ENCODE measurements around the gene XRCC3. TPM values are rescaled to one million over a fixed set of nuclear protein-coding genes. Genes with fewer than 3 reads are reported as not detected.

Gene XRCC3
- polyA plus RNA-seq, 3 donors: 0.66 to 8.1 (median 2.0) TPM

DNA sequence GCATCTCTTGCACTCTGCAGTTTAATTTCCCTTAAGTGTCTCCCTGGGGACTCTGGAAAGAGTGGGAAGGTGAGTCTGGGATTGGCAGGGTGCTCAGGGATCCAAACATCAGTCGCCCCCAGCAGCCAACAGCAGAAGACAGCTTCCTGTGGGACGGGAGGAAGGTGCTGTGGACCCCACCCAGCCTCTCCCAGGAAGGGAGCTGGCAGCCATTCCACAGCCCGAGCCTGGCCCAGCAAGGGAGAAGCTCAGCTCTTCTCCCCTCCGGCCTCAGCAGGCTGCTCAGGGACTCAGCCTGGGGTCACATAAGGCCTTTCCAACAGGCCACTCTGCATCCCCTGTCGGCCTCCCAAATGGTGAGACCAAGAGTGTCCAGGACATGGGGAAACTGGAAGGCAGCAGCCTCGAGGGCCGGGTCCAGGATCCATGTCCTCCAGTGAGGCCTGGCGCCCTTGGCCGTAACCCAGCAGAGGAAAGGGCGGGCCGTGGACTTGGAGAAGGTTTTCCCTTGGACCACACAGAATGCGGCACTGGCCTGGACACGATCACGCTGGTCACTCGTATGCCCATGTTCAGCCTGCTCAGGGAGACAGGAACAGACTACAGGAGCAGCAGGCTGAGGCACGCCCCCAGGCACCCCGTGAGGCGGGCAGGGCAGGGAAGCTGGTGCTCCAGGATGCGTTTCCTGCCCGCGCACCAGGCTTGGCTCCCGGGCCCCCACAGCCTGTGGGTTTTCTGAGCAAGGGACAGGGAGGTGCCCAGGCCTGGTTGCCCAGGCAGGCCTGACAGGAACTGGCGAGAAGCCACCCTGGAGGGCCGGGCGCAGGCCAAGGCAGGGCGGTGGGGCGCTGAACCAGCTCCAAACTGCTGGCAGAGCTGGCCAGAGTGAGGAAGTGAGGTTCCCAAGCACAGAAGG lies 3.5 kb downstream of the XRCC3 start:
- 90% methylated on average over 26 of the region's 27 CpGs for WGBS (ENCODE audit: insufficient coverage)
- TF ChIP-seq, protein P1, sequence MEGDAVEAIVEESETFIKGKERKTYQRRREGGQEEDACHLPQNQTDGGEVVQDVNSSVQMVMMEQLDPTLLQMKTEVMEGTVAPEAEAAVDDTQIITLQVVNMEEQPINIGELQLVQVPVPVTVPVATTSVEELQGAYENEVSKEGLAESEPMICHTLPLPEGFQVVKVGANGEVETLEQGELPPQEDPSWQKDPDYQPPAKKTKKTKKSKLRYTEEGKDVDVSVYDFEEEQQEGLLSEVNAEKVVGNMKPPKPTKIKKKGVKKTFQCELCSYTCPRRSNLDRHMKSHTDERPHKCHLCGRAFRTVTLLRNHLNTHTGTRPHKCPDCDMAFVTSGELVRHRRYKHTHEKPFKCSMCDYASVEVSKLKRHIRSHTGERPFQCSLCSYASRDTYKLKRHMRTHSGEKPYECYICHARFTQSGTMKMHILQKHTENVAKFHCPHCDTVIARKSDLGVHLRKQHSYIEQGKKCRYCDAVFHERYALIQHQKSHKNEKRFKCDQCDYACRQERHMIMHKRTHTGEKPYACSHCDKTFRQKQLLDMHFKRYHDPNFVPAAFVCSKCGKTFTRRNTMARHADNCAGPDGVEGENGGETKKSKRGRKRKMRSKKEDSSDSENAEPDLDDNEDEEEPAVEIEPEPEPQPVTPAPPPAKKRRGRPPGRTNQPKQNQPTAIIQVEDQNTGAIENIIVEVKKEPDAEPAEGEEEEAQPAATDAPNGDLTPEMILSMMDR (IDR thresholded peaks at IDR 0.05): no peak
- H3K27me3 ChIP-seq (ENCODE audit: control insufficient read depth in 2 of 2, insufficient read depth in 2 of 2, low read length in 2 of 2): no peaks in the 10 kb centered on the region
- H3K36me3 Mint-ChIP-seq: peaks cover 13 to 16% of the 10 kb centered on the region in 2 donors
- peaks cover 12 to 24% of the 10 kb centered on the region in 2 donors for H3K36me3 ChIP-seq (replicated peaks in 1 of 2; ENCODE audit: control insufficient read depth in 1 of 2, insufficient read depth in 2 of 2, low read length in 2 of 2)
- H3K9me3 Mint-ChIP-seq: no peaks in the 10 kb centered on the region
- no peaks in the 10 kb centered on the region for H3K9me3 ChIP-seq (replicated peaks in 1 of 2; ENCODE audit: control insufficient read depth in 1 of 2, insufficient read depth in 1 of 2, low read length in 2 of 2)
- H3K4me1 ChIP-seq (ENCODE audit: control insufficient read depth in 1 of 2, insufficient read depth in 2 of 2, low read length in 2 of 2): peaks cover 14 to 23% of the 10 kb centered on the region in 2 donors
- H3K4me1 Mint-ChIP-seq: peaks cover 19% of the 10 kb centered on the region
- peaks cover 0 to 2% (median 0%) of the 10 kb centered on the region in 3 donors for H3K27me3 Mint-ChIP-seq (ENCODE audit: low read depth in 3 of 3)
- H3K27ac ChIP-seq (ENCODE audit: low read depth in 1 of 2, low read length in 2 of 2): no peak overlapping the region
- H3K9ac ChIP-seq (ENCODE audit: insufficient read depth, low read length, poor library complexity, severe bottlenecking): no peak overlapping the region
- no peak overlapping the region for H3K4me2 ChIP-seq (replicated peaks; ENCODE audit: extremely low read depth, low read length, poor library complexity, severe bottlenecking)
- no peak for DNase-seq
- no peak overlapping the region for H3K4me3 ChIP-seq (replicated peaks in 1 of 3; ENCODE audit: low read depth in 2 of 3, low read length in 3 of 3)
- peaks cover 10% of the 10 kb centered on the region for H4K20me1 ChIP-seq (ENCODE audit: insufficient read depth, low read length)
- H2AFZ ChIP-seq (ENCODE audit: insufficient read depth, low read depth, low read length, poor library complexity, severe bottlenecking): no peak overlapping the region
- intact Hi-C loops (cut with micrococcal nuclease): no loop called here
- peak overlapping the region in 1 of 7 donors; percentile 38 for H3K27ac Mint-ChIP-seq
- H3K4me3 Mint-ChIP-seq: no peak overlapping the region
- peaks cover 23% of the 10 kb centered on the region for H3K79me2 ChIP-seq (ENCODE audit: insufficient read depth, low read length)

DNA sequence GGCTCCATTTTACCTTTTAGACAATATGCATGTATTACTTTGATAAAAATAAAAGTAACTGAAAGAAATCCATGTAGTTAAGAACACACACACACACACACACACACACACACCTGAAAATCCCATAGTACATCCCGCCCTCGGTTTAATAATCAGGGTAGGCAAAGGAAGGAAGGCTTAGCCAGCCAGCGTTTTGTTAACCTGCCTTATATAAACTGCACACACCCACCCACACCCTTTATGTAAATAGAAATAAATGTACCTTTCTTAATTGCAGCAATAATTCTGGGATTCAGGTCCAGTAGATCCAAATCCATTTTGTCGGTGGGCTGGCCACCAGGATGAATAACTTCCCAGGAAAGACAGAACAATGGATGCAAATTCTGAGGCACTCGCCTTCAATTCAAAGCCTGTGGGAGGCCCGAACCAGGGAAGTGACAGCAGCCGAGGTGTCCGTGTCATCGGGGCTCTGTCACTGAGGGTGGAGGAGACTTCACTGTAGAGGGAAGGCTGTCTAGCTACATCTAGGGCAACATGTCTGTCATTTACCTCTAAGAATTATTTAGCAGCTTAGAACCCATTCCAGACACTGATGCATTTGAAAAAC lies 4.4 kb downstream of the XRCC3 start:
- WGBS (ENCODE audit: insufficient coverage): 92% methylated on average over 2 of the region's 9 CpGs
- H3K27ac ChIP-seq (ENCODE audit: low read depth in 1 of 2, low read length in 2 of 2): no peak overlapping the region
- no peaks in the 10 kb centered on the region for H3K27me3 ChIP-seq (ENCODE audit: control insufficient read depth in 2 of 2, insufficient read depth in 2 of 2, low read length in 2 of 2)
- peaks cover 8 to 16% of the 10 kb centered on the region in 2 donors for H3K4me1 ChIP-seq (ENCODE audit: control insufficient read depth in 1 of 2, insufficient read depth in 2 of 2, low read length in 2 of 2)
- no peak for DNase-seq
- Mint-ChIP-seq H3K4me3 (no peak overlapping the region), H3K4me1 (peaks cover 15% of the 10 kb centered on the region), H3K27ac (peak overlapping the region in 2 of 7 donors; percentile 27 to 46), H3K27me3 (ENCODE audit: low read depth in 3 of 3) (peaks cover 0 to 2% (median 0%) of the 10 kb centered on the region in 3 donors), H3K9me3 (no peaks in the 10 kb centered on the region), H3K36me3 (peaks cover 13 to 17% of the 10 kb centered on the region in 2 donors)
- peaks cover 17% of the 10 kb centered on the region for H3K79me2 ChIP-seq (ENCODE audit: insufficient read depth, low read length)
- no peak overlapping the region for H3K9ac ChIP-seq (ENCODE audit: insufficient read depth, low read length, poor library complexity, severe bottlenecking)
- no peak overlapping the region for H3K4me2 ChIP-seq (replicated peaks; ENCODE audit: extremely low read depth, low read length, poor library complexity, severe bottlenecking)
- H3K36me3 ChIP-seq (replicated peaks in 1 of 2; ENCODE audit: control insufficient read depth in 1 of 2, insufficient read depth in 2 of 2, low read length in 2 of 2): peaks cover 14 to 30% of the 10 kb centered on the region in 2 donors
- no peak overlapping the region for H3K4me3 ChIP-seq (replicated peaks in 1 of 3; ENCODE audit: low read depth in 2 of 3, low read length in 3 of 3)
- TF ChIP-seq, protein P1 (IDR thresholded peaks at IDR 0.05): no peak
- peaks cover 6% of the 10 kb centered on the region for H4K20me1 ChIP-seq (ENCODE audit: insufficient read depth, low read length)
- no peaks in the 10 kb centered on the region for H3K9me3 ChIP-seq (replicated peaks in 1 of 2; ENCODE audit: control insufficient read depth in 1 of 2, insufficient read depth in 1 of 2, low read length in 2 of 2)
- intact Hi-C loops (cut with micrococcal nuclease): no loop called here
- H2AFZ ChIP-seq (ENCODE audit: insufficient read depth, low read depth, low read length, poor library complexity, severe bottlenecking): no peak overlapping the region
